ENCODE measurements around the gene LFNG. TPM values are rescaled to one million over a fixed set of nuclear protein-coding genes. Genes with fewer than 3 reads are reported as not detected.

Gene LFNG
- total and polyA plus RNA-seq, 4 donors, result 0.22 to 2.9 (median 2.6) TPM

DNA sequence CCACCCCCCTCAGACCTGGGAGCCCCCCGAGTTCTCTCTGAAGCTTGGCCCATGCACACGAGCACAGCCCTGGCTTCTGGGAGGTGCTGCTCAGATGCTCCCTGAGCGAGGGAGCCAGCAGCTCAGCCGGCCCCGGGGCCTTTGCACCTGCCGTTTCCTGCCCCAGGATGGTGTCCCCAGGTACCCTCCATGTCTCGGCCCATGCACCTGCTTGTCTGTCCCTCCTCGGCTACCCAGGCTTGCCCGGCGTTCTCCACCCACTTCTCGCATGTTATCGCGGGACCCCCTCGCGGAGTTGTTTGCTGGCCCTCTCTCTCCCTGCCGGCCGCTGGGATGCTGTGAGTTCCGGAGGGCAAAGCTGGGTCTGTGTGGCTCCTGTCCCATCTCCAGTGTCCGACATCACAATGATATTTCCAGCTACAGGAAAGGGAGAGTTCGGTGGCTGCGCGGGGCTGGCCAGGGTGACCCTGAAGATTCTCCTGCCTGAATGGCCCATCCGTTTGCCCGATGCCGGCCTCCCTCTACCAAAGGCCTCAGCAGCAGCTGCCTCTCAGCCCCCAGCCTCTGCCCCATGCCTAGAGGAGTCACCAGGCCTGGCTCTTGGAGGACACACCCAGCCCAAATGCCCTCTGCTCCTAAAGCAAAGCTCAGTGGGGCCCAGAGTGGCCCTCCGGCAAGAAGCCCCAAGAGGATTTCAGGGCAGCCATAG is 12.2 kb upstream of the LFNG start:
- 84% methylated on average over 26 of the region's 26 CpGs for WGBS
- Histone ChIP-seq H3K4me3 (ENCODE audit: low read depth in 1 of 3, low read length in 3 of 3) (no peak overlapping the region), H3K36me3 (ENCODE audit: control insufficient read depth in 4 of 4, insufficient read depth in 3 of 4, low read depth in 1 of 4, low read length in 3 of 4) (no peaks in the 10 kb centered on the region), H3K9ac (ENCODE audit: low read depth in 1 of 2, low read length in 2 of 2) (no peak overlapping the region), H3K9me3 (ENCODE audit: control insufficient read depth in 4 of 4, low read length in 3 of 4) (no peaks in the 10 kb centered on the region), H3K27ac (ENCODE audit: low read depth in 1 of 2, low read length in 2 of 2) (no peak overlapping the region), H3K27me3 (ENCODE audit: control insufficient read depth in 4 of 4, insufficient read depth in 4 of 4, low read length in 3 of 4) (no peaks in the 10 kb centered on the region), H3K4me1 (ENCODE audit: control insufficient read depth in 4 of 4, insufficient read depth in 4 of 4, low read length in 3 of 4) (peaks cover 0 to 11% (median 3%) of the 10 kb centered on the region in 4 donors)
- TF ChIP-seq RAD21 (IDR thresholded peaks at IDR 0.05), result no peak
- no peak for TF ChIP-seq GABPA (IDR thresholded peaks at IDR 0.05 in 1 of 2, conservative IDR thresholded peaks at IDR 0.05 in 1 of 2)
- no peak for TF ChIP-seq TAF1 (conservative IDR thresholded peaks at IDR 0.05)
- TF ChIP-seq FOXA1 (IDR thresholded peaks at IDR 0.05), result no peak
- TF ChIP-seq FOXA2 (IDR thresholded peaks at IDR 0.05), result no peak
- no peak for DNase-seq (ENCODE audit: low spot score)

- Histone ChIP-seq H3K9ac (ENCODE audit: low read depth in 1 of 2, low read length in 2 of 2) (no peak overlapping the region), H3K9me3 (ENCODE audit: control insufficient read depth in 4 of 4, low read length in 3 of 4) (no peaks in the 10 kb centered on the region), H3K27ac (ENCODE audit: low read depth in 1 of 2, low read length in 2 of 2) (peak overlapping the region in 1 of 2 donors; percentile 40), H3K36me3 (ENCODE audit: control insufficient read depth in 4 of 4, insufficient read depth in 3 of 4, low read depth in 1 of 4, low read length in 3 of 4) (no peaks in the 10 kb centered on the region), H3K4me3 (ENCODE audit: low read depth in 1 of 3, low read length in 3 of 3) (no peak overlapping the region), H3K27me3 (ENCODE audit: control insufficient read depth in 4 of 4, insufficient read depth in 4 of 4, low read length in 3 of 4) (no peaks in the 10 kb centered on the region), H3K4me1 (ENCODE audit: control insufficient read depth in 4 of 4, insufficient read depth in 4 of 4, low read length in 3 of 4) (peaks cover 0 to 11% (median 3%) of the 10 kb centered on the region in 4 donors)
- DNase-seq (ENCODE audit: low spot score), result no peak
- TF ChIP-seq NR2F2 (IDR thresholded peaks at IDR 0.05), result no peak
- no peak for TF ChIP-seq REST (IDR thresholded peaks at IDR 0.05)
- no peak for TF ChIP-seq FOXA2 (IDR thresholded peaks at IDR 0.05)
- no peak for TF ChIP-seq HNF4A (conservative IDR thresholded peaks at IDR 0.05)
- no peak for TF ChIP-seq SP1 (IDR thresholded peaks at IDR 0.05)
- no peak for TF ChIP-seq TAF1 (conservative IDR thresholded peaks at IDR 0.05)
- TF ChIP-seq, protein P1, sequence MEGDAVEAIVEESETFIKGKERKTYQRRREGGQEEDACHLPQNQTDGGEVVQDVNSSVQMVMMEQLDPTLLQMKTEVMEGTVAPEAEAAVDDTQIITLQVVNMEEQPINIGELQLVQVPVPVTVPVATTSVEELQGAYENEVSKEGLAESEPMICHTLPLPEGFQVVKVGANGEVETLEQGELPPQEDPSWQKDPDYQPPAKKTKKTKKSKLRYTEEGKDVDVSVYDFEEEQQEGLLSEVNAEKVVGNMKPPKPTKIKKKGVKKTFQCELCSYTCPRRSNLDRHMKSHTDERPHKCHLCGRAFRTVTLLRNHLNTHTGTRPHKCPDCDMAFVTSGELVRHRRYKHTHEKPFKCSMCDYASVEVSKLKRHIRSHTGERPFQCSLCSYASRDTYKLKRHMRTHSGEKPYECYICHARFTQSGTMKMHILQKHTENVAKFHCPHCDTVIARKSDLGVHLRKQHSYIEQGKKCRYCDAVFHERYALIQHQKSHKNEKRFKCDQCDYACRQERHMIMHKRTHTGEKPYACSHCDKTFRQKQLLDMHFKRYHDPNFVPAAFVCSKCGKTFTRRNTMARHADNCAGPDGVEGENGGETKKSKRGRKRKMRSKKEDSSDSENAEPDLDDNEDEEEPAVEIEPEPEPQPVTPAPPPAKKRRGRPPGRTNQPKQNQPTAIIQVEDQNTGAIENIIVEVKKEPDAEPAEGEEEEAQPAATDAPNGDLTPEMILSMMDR (IDR thresholded peaks at IDR 0.05; ENCODE audit: low read depth, low read length, missing input control), result no peak
- no peak for TF ChIP-seq ZBTB33 (IDR thresholded peaks at IDR 0.05)
- no peak for TF ChIP-seq HNF4G (IDR thresholded peaks at IDR 0.05)
- TF ChIP-seq RAD21 (IDR thresholded peaks at IDR 0.05), result no peak
- no peak for TF ChIP-seq JUND (IDR thresholded peaks at IDR 0.05)
- no peak for TF ChIP-seq GABPA (IDR thresholded peaks at IDR 0.05 in 1 of 2, conservative IDR thresholded peaks at IDR 0.05 in 1 of 2)
- TF ChIP-seq, protein P2, sequence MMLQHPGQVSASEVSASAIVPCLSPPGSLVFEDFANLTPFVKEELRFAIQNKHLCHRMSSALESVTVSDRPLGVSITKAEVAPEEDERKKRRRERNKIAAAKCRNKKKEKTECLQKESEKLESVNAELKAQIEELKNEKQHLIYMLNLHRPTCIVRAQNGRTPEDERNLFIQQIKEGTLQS (IDR thresholded peaks at IDR 0.05), result no peak
- 85% methylated on average over 6 of the region's 6 CpGs for WGBS
These were observed 11.7 kb upstream of the LFNG start for GRCh38 chr7:2507917-2508306.
